HG03060 (cell line): ENCODE measurements around the gene GNAS.

Experiments used
- ATAC-seq: cut with Tn5 transposase; IDR thresholded peaks from one replicate; pipeline ENCODE4 v1.9.1; 2021; ENCODE audit warnings: low read depth, moderate number of reproducible peaks; ENCODE audit not compliant: unreplicated experiment

GNAS gene

GRCh38 chr20:58877976-58878360 lies 25.5 kb downstream of the GNAS start:
- ATAC-seq = no peak

- no peak for ATAC-seq
These were observed 25.9 kb downstream of the GNAS start for GRCh38 chr20:58878399-58878798.

GRCh38 chr20:58880441-58880840 lies 27.9 kb downstream of the GNAS start:
- no peak for ATAC-seq

GRCh38 chr20:58880994-58881752 lies 28.7 kb downstream of the GNAS start:
- ATAC-seq = no peak

DNA sequence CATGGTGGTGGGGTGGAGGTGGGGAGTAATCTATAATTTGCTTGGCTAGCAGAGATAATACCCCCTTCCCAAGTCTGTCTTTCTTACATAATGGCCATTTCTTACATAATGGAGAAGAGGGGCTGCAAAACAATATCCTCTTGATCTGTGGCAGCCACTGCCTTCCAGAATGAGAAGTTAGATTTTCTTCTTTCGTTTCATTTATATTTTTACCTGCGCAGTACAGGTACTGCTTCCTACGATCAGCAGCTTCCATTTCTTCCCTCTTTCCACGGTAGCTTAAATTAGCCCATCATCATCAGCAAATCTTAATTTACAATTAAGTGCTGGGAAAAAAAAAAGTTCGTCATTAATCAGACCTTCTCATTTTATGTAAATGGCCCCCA lies 30.2 kb downstream of the GNAS start:
- ATAC-seq = no peak

DNA sequence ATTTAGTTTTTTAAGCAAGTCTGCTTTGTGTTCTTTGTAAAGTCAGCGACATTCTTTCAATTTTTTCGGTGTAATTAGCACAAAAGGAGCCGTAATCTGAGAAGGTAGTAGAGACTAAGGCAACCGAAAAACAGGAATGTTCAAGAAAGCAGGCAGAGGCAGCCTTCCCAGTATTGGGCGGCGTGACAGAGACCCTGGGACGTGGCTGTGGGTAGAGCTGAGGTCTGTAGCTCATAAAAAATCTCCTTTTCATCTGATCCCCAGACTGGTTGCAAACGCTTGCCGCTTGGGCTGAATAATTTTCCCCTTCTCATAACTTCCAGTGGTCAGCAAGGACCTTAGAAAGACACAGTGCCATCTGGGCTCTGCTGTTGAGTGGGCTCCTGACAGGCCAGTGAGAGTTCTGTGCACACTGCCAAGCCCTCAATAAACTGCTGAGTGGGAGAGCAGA lies 30.8 kb downstream of the GNAS start:
- ATAC-seq = no peak

- no peak for ATAC-seq
These were observed 32.5 kb downstream of the GNAS start for GRCh38 chr20:58884966-58885365.

GRCh38 chr20:58886546-58886945 lies 34.0 kb downstream of the GNAS start:
- ATAC-seq = no peak

DNA sequence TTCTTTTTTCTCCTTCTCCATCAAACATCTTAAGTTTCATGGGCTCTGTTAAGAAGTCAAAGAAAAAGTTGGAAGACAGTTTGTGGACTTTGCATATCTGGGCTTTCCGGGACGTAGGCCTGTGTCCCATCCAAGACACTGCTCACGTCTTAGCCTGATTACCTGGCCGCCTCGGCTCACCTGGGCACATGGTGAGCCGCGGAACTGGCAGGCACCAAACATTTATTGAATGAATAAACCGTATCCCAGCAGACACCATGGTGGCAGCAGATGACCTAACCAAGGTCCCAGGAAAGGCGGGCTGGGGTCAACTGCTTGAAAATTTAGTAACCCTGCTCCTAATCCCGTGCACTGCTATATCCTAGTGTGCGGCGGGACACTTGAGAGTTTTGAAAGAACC lies 35.6 kb downstream of the GNAS start:
- no peak for ATAC-seq

DNA sequence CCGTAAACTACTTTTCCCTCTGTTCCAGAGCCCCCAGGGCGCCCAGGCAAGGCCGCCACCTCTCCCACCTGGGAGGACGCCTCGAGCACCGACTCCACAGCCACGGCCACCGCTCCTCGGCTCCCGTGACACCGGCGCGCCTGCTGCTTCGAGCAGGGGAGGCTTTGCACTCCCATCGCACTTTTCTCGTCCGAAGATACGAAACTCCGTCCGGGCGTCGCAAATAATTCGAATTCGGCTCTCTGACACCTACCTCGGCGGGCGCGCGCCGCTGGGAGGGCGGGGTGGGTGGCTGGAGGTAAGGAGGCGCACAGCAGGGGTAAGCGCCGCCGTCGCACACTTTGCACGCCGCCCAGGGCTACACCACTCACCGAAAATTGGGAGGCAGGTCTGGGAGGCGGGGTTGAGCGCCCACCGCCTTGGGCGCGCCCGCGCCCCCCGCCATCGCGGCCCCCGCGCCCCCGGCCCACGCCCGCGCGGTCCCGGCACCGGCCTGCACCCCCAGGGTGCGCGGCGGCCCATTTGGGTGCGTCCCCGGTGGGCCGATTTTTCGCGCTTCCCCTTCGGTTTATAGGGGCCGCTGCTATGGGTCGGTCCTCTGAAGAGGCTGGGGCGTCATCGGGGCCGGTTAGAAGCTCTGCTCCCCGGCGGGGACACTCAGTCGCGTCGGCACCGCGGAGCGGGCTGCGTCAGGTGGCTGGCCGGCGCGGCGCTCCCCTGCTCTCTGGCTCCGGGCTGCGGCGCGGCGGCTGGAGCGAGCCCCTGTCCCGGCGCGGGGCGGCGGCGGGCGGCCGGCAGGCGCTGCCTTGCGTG lies 36.2 kb downstream of the GNAS start:
- ATAC-seq = no peak

GRCh38 chr20:58889334-58889760 lies 36.8 kb downstream of the GNAS start:
- ATAC-seq = no peak

DNA sequence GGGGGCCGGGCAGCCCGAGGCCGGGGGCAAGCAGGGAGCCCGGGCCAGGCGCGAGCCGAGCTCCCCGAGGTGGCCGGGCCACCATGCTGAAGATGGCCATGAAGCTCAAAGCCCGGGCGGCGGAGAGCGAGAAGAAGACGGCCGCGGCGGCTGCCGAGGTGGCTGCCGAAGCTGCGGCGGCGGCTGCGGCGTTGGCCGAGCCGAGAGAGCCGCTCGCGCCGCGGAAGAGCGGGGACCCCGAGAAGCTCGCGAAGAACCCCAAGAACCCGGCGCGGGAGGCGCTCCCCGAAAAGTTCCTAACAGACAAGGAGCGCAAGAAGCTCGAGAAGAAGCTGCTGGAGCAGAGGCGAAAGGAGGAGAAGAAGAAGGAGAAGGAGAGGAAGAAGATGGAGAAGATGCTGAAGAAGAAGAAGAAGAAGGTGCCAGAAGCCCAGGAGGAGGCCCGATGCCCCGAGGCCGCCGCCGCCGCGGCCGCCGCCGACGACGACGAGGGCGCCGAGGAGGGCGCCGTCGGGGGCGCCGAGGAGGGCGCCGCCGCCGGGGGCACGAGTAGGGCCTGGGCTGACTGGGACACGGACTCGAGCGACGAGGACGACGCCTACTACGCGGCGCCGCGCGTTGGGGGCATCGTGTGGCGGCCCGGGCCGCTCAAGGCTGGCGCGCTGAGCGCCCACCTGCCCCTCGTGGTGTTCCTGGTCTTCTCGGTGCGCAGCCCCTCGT lies 37.4 kb downstream of the GNAS start:
- ATAC-seq = no peak

DNA sequence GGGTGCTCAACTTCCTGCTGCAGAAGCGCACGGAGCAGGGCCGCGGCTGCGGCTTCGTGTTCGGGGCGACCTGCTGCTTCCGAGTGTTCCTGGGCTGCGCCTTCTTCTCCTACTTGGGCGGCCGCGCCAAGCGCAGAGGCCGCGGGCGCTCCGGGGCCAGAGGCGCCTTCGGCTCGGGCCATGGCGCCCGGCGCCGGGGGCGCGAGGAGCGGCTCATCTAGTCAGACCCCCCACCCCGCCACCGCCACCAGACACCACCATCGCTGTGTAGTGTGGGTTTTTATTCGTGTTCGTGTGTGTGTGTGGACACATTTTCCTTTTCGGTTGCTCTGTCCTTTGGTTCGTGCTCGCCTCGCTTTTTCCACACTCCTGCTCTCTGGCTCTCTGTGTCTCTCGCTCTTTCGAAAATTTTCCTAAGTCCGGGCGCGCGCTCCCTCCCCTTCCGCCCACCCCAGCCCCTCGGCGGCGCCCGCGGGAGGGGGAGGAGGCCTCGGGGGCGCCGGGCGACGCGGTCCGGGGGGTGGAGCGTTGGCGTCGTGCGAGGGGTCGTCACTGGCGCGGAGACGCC lies 38.1 kb downstream of the GNAS start:
- ATAC-seq = no peak

GRCh38 chr20:58891086-58891717 lies 38.7 kb downstream of the GNAS start:
- no peak for ATAC-seq

DNA sequence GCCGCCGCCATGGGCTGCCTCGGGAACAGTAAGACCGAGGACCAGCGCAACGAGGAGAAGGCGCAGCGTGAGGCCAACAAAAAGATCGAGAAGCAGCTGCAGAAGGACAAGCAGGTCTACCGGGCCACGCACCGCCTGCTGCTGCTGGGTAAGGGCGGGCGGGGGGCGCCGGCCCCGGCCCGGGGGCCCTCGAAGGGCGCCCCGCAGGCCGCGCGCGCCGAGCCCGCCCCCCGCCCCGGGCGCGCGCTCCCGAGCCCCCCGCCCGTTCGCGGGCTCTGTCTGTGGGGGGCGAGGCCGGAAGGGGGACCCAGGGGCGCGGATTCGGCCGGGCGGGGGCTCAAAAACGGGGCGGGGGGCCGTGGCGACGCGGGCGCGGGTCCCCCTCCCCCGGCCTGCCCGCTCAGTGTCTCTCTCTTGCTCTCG lies 39.2 kb downstream of the GNAS start:
- ATAC-seq = no peak

GRCh38 chr20:58892141-58892931 lies 39.8 kb downstream of the GNAS start:
- no peak for ATAC-seq

- no peak for ATAC-seq
These were observed 40.4 kb downstream of the GNAS start for GRCh38 chr20:58892932-58893224.

DNA sequence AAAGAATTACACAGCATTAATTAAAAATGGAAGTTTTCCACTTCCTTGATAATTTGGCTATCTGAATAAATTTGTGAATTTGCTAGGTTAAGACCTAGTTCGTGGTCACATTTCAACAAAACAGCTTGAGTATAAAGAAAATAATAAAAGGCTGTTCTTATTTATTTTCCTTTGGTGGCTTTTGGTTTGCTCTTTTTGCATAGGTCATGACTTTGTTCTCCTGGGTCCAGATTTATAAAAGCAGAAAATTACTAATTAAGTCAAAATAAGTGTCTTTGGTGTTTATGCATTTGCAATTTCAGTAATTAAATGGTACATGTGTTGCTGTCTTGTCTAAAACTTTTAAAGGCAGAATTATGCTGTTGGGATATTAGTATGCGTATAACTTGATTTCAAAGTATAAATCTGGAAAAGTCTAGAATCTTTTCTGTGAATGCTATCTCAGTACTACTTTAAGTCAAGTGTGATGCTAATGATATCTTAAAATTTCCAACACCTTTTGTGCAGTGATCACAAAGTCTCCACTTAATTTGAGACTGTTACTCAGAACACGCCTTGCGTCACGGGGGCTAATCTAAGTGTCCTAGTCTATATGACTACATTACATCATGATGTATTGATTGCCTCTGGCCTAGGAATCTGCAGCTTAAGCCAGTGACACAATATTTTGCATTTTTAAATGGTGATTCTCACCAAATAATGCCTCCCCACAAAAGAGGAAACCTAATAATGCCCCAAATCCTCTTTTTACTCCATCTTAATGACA lies 41.0 kb downstream of the GNAS start:
- ATAC-seq = no peak
